HepG2 (cell line): ENCODE results near the gene LCAT. TPM values are rescaled to one million over a fixed set of nuclear protein-coding genes. Genes with fewer than 3 reads are reported as not detected.

Experiments
- AGO2 ChIP-seq: fragments of 200-400 bp; formaldehyde crosslinking; optimal IDR thresholded peaks from 2 replicates; pipeline ENCODE3; 2017; ENCODE audit warnings: mild to moderate bottlenecking, low read depth, low read length, moderate library complexity
- ATRX ChIP-seq: sonication (generic); formaldehyde crosslinking; IDR thresholded peaks from 2 replicates; pipeline ENCODE4 v1.4.0; 2020; ENCODE audit warnings: missing genetic modification reagents, borderline replicate concordance
- CREBL2 ChIP-seq: sonication (generic); formaldehyde crosslinking; IDR thresholded peaks from 2 replicates; pipeline ENCODE4 v1.8.1; 2023; ENCODE audit warnings: missing genetic modification reagents, mild to moderate bottlenecking, borderline replicate concordance
- ELF1 ChIP-seq: sonication (generic); formaldehyde crosslinking; IDR thresholded peaks from 2 replicates; pipeline ENCODE4 v1.4.0; 2020; ENCODE audit warnings: missing genetic modification reagents
- ETV5 ChIP-seq: IDR thresholded peaks from 2 replicates; pipeline ENCODE4 v1.6.1; 2018; ENCODE audit warnings: missing biosample characterization, missing genetic modification reagents, inconsistent platforms, borderline replicate concordance
- FOSL1 ChIP-seq: sonication (generic); formaldehyde crosslinking; IDR thresholded peaks from 2 replicates; pipeline ENCODE4 v1.9.0; 2021; ENCODE audit warnings: missing genetic modification reagents, borderline replicate concordance
- IKZF1 ChIP-seq: fragments of 450-650 bp; IDR thresholded peaks from 2 replicates; pipeline ENCODE4 v1.7.1; 2016
- JUNB ChIP-seq: sonication (generic); formaldehyde crosslinking; IDR thresholded peaks from 2 replicates; pipeline ENCODE4 v1.8.0; 2022; ENCODE audit warnings: missing genetic modification reagents, mild to moderate bottlenecking, borderline replicate concordance
- LCORL ChIP-seq, 2 experiments: fragments of 450-650 bp in 1 of 2; sonication (generic) in 1 of 2; formaldehyde crosslinking in 1 of 2; IDR thresholded peaks; 2 replicates each; pipeline versions ENCODE4 v1.5.0 to v1.6.1; 2017 to 2020; ENCODE audit warnings: antibody characterized with exemption in 1 of 2, missing genetic modification reagents in 1 of 2
- MAFK ChIP-seq, 2 experiments: IDR thresholded peaks in 1 of 2; conservative IDR thresholded peaks in 1 of 2; 2 replicates each; pipeline ENCODE4 v1.6.1; 2011; ENCODE audit warnings: improper control_type of control experiment in 2 of 2, low read length in 2 of 2
- NR2F6 ChIP-seq, 2 experiments: IDR thresholded peaks; 2 replicates each; pipeline ENCODE4 v1.6.1; 2016; ENCODE audit warnings: antibody characterized with exemption in 1 of 2, mild to moderate bottlenecking in 1 of 2
- PLRG1 ChIP-seq: fragments of 450-650 bp; conservative IDR thresholded peaks from 2 replicates; pipeline ENCODE4 v1.6.1; 2016
- SETDB1 ChIP-seq: sonication (generic); formaldehyde crosslinking; IDR thresholded peaks from 2 replicates; pipeline ENCODE4 v1.5.1; 2020; ENCODE audit warnings: missing genetic modification reagents, mild to moderate bottlenecking, borderline replicate concordance
- SMAD1 ChIP-seq: sonication (generic); formaldehyde crosslinking; IDR thresholded peaks from 2 replicates; pipeline ENCODE4 v1.4.0; 2020; ENCODE audit warnings: missing genetic modification reagents, low read depth, mild to moderate bottlenecking, borderline replicate concordance
- SRF ChIP-seq: IDR thresholded peaks from 2 replicates; pipeline ENCODE4 v1.6.1; 2011; ENCODE audit warnings: mild to moderate bottlenecking, low read depth, low read length, moderate library complexity
- THRA ChIP-seq: sonication (generic); formaldehyde crosslinking; IDR thresholded peaks from 2 replicates; pipeline ENCODE4 v1.4.0; 2020; ENCODE audit warnings: missing genetic modification reagents, borderline replicate concordance
- TOE1 ChIP-seq: sonication (generic); formaldehyde crosslinking; IDR thresholded peaks from 2 replicates; pipeline ENCODE4 v1.4.0; 2020; ENCODE audit warnings: mild to moderate bottlenecking, missing genetic modification reagents
- TOPORS ChIP-seq: sonication (generic); formaldehyde crosslinking; IDR thresholded peaks from 2 replicates; pipeline ENCODE4 v1.8.0; 2023; ENCODE audit warnings: mild to moderate bottlenecking, missing genetic modification reagents
- ZFAT ChIP-seq: sonication (generic); formaldehyde crosslinking; conservative IDR thresholded peaks from 2 replicates; pipeline ENCODE4 v1.8.1; 2023; ENCODE audit warnings: missing genetic modification reagents, inconsistent platforms
- ZFP90 ChIP-seq: sonication (generic); formaldehyde crosslinking; IDR thresholded peaks from 2 replicates; pipeline ENCODE4 v1.8.0; 2022; ENCODE audit warnings: missing genetic modification reagents, mild to moderate bottlenecking, inconsistent platforms, borderline replicate concordance
- ZKSCAN5 ChIP-seq: sonication (generic); formaldehyde crosslinking; IDR thresholded peaks from 2 replicates; pipeline ENCODE4 v1.5.1; 2020; ENCODE audit warnings: mild to moderate bottlenecking, missing genetic modification reagents
- ZNF180 ChIP-seq: sonication (generic); formaldehyde crosslinking; IDR thresholded peaks from 2 replicates; pipeline ENCODE4 v1.4.0; 2020; ENCODE audit warnings: low read depth, missing genetic modification reagents, borderline replicate concordance
- ZNF234 ChIP-seq: sonication (generic); formaldehyde crosslinking; conservative IDR thresholded peaks from 2 replicates; pipeline ENCODE4 v1.5.1; 2020; ENCODE audit warnings: mild to moderate bottlenecking, missing genetic modification reagents
- ZNF598 ChIP-seq: sonication (generic); formaldehyde crosslinking; IDR thresholded peaks from 2 replicates; pipeline ENCODE4 v1.5.1; 2020; ENCODE audit warnings: mild to moderate bottlenecking, missing genetic modification reagents, borderline replicate concordance
- ZNF614 ChIP-seq: IDR thresholded peaks from 2 replicates; pipeline ENCODE4 v1.6.1; 2018; ENCODE audit warnings: missing biosample characterization, missing genetic modification reagents, inconsistent platforms, borderline replicate concordance
- polyA plus RNA-seq, 8 experiments: library from polyadenylated mRNA; depleted of rRNA in 3 of 8; stranded (reverse) in 7 of 8; unstranded in 1 of 8; fragments of >200 nt; fragmentation: Illumina TruSeq in 4 of 8; extraction: Trizol in 4 of 8; gene quantifications; 2 replicates each; pipeline versions ENCODE4 v1.2.1 to v1.2.3, GENCODE V29; 2011 to 2016; ENCODE audit warnings: low read depth in 4 of 8, missing spikeins in 1 of 8, mixed read lengths in 1 of 8; ENCODE audit not compliant: insufficient read depth in 1 of 8
- total RNA-seq, 5 experiments: library from RNA; depleted of rRNA; stranded (reverse); fragments of >200 nt; fragmentation: Illumina TruSeq; extraction: Trizol; gene quantifications; 2 replicates each; pipeline ENCODE4 v1.2.3, GENCODE V29; 2016; ENCODE audit warnings: low read depth in 1 of 5
- TF ChIP-seq, protein P1 (sequence below): IDR thresholded peaks from 2 replicates; pipeline ENCODE4 v1.6.1; 2016; ENCODE audit warnings: low read depth

LCAT gene
- total and polyA plus RNA-seq, 2 of the 13 experiments (the other 11 are each of a cell fraction or from before 2014, with no cell fraction given): 36.1 to 38.9 TPM

- TF ChIP-seq ZFAT (no peak), JUNB (no peak), ZNF234 (CRISPR knock-in tag) (no peak), ETV5 (peak; percentile 22; the same call in 1 of the 2 replicates), ZNF180 (CRISPR knock-in tag) (no peak), ATRX (CRISPR knock-in tag) (no peak), THRA (CRISPR knock-in tag) (no peak), CREBL2 (CRISPR knock-in tag) (peak; percentile 60), SETDB1 (CRISPR knock-in tag) (peak; percentile 44; the same call in 1 of the 2 replicates), ZNF614 (peak; percentile 15; the same call in 1 of the 2 replicates), FOSL1 (CRISPR knock-in tag) (no peak), ZFP90 (CRISPR knock-in tag) (0 out of 2 replicates have a peak, but pooled peaks have one; percentile 9), ZKSCAN5 (0 out of 2 replicates have a peak, but pooled peaks have one; percentile 47), SMAD1 (no peak), IKZF1 (no peak), ZNF598 (CRISPR knock-in tag) (0 out of 2 replicates have a peak, but pooled peaks have one; percentile 47), MAFK (conservative IDR thresholded peaks at IDR 0.05 in 1 of 2, IDR thresholded peaks at IDR 0.05 in 1 of 2; ENCODE audit: low read length in 2 of 2) (no peak), TOE1 (CRISPR knock-in tag) (no peak), NR2F6 (IDR thresholded peaks at IDR 0.05) (no peak), NR2F6 (CRISPR knock-in tag; IDR thresholded peaks at IDR 0.05) (no peak), SRF (no peak), ELF1 (CRISPR knock-in tag) (no peak), LCORL (IDR thresholded peaks at IDR 0.05) (no peak), LCORL (CRISPR knock-in tag; IDR thresholded peaks at IDR 0.05) (peak; percentile 33), PLRG1 (no peak), TOPORS (no peak), AGO2 (peak; percentile 97)
- TF ChIP-seq, protein P1, sequence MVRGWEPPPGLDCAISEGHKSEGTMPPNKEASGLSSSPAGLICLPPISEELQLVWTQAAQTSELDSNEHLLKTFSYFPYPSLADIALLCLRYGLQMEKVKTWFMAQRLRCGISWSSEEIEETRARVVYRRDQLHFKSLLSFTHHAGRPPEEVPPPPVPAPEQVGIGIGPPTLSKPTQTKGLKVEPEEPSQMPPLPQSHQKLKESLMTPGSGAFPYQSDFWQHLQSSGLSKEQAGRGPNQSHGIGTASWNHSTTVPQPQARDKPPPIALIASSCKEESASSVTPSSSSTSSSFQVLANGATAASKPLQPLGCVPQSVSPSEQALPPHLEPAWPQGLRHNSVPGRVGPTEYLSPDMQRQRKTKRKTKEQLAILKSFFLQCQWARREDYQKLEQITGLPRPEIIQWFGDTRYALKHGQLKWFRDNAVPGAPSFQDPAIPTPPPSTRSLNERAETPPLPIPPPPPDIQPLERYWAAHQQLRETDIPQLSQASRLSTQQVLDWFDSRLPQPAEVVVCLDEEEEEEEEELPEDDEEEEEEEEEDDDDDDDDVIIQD: no peak
These were observed 1.2 kb downstream of the LCAT start (continued) for GRCh38 chr16:67942510-67943255.
